Ovary (tissue), 9 donors: Measurements from ENCODE around the gene PRIMPOL. TPM values are rescaled to one million over a fixed set of nuclear protein-coding genes. Genes with fewer than 3 reads are reported as not detected.

ENCODE experiments used
- DNase-seq, 5 donors: peaks; one replicate each; pipeline ENCODE4 v3.0.0-alpha.2; 2019 to 2020
- H3K27ac ChIP-seq, 2 donors: fragments of 200-600 bp; one replicate each; pipeline versions ENCODE4 v1.5.1 to v1.8.0; 2019 to 2022
- H3K27me3 ChIP-seq: fragments of 200-600 bp; one replicate; pipeline ENCODE4 v1.8.0; 2022
- H3K36me3 ChIP-seq: fragments of 200-600 bp; sonication (generic); one replicate; pipeline ENCODE4 v1.5.1; 2019
- H3K4me1 ChIP-seq: one replicate; pipeline ENCODE4 v1.8.1; 2013; ENCODE audit warnings: mild to moderate bottlenecking, moderate library complexity; ENCODE audit not compliant: insufficient read depth
- H3K4me3 ChIP-seq: fragments of 200-600 bp; sonication (generic); one replicate; pipeline ENCODE4 v1.5.1; 2017
- H3K9me3 ChIP-seq, 2 donors: fragments of 200-600 bp in 1 of 2; sonication (generic) in 1 of 2; one replicate each; pipeline versions ENCODE4 v1.5.1 to v1.8.1; 2013 to 2019; ENCODE audit warnings: mild to moderate bottlenecking in 1 of 2, moderate library complexity in 1 of 2
- EP300 ChIP-seq: sonication (generic); formaldehyde crosslinking; IDR thresholded peaks from one replicate; pipeline ENCODE4 v1.6.1; 2017; ENCODE audit warnings: antibody characterized with exemption
- POLR2A ChIP-seq: fragments of 450-650 bp; IDR thresholded peaks from one replicate; pipeline ENCODE4 v1.6.1; 2017; ENCODE audit warnings: antibody characterized with exemption, mild to moderate bottlenecking, moderate library complexity
- WGBS, 3 donors: extraction: QIAGEN DNeasy Blood & Tissue Kit in 1 of 3; methylation state at CpG; one replicate each; pipeline versions ENCODE4 v1.1.5 to v1.1.7; 2013 to 2017; 5-methylcytosine and 5-hydroxymethylcytosine counted together
- intact Hi-C, 4 donors: fragments of 100-400 bp; cut with DNase I; formaldehyde crosslinking; loops; one replicate each; pipeline versions ENCODE4 v1.11.0 to v1.15.1; 2022 to 2023
- polyA plus RNA-seq, 2 donors: library from polyadenylated mRNA; stranded (reverse); fragments of 200-250 nt in 1 of 2; fragments of 350-450 nt in 1 of 2; fragmentation: Illumina TruSeq in 1 of 2; extraction: RNeasy Lipid Tissue Mini Kit (QIAGEN cat#74804) in 1 of 2; gene quantifications; one replicate each; pipeline ENCODE4 v1.2.3, GENCODE V29; 2013 to 2014
- total RNA-seq, 7 donors: library from RNA; depleted of rRNA in 2 of 7; stranded (reverse); fragments of >200 nt in 2 of 7; fragmentation: NEBNext Ultra II Directional in 3 of 7; extraction: Animal tissue kit (Norgen Biotek cat#: 25700) in 3 of 7; gene quantifications; one replicate each; pipeline versions ENCODE4 v1.1.0 to v1.2.4, GENCODE V29; 2016 to 2023
- TF ChIP-seq, protein P1 (sequence below), 3 donors: fragments of 450-650 bp in 2 of 3; fragments of 200-600 bp in 1 of 3; IDR thresholded peaks; one replicate each; pipeline versions ENCODE4 v1.5.1 to v1.8.0; 2016 to 2022; ENCODE audit warnings: antibody characterized with exemption in 3 of 3, mild to moderate bottlenecking in 1 of 3
- donor health status: DM: no; HTN: no; CAD: no; lungs with moderate emphysema.
- donor health status: DM: no; HTN: no; CAD: no.
- donor health status: Bipolar disorder and iron deficiency.
- donor health status: DM: yes; HTN: yes; CAD: no.
- donor health status: DM: no; HTN: no; CAD: no.
- donor health status: DM: yes; HTN: yes; CAD: no.

The PRIMPOL gene
- total and polyA plus RNA-seq, 9 donors, result 14.1 to 29.2 (median 17.6) TPM

DNA sequence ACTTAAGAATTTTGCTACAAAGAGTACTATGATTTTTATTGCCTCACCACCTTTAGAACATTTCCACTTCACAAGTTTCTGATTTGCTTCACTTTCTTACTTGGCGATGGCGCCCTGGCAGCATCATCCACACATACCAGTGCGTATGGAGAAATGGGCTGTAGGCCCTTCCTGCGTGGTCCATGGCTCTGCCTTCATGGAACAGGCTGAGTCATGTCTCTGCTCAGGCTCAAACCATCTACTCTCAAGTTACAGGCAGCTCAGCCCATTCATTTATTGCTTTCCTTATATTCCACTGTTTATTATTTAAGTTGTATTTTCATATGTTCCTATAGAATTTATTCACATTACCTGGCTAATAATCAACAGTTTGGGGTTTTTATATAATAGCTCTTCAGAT is 21.4 kb upstream of the PRIMPOL start:
- Histone ChIP-seq H3K27me3 (no peaks in the 10 kb centered on the region), H3K9me3 (no peaks in the 10 kb centered on the region), H3K27ac (no peak overlapping the region), H3K4me1 (no peaks in the 10 kb centered on the region), H3K4me3 (no peak overlapping the region), H3K36me3 (peaks cover 3% of the 10 kb centered on the region)
- TF ChIP-seq POLR2A (no peak), EP300 (no peak)
- TF ChIP-seq, protein P1, sequence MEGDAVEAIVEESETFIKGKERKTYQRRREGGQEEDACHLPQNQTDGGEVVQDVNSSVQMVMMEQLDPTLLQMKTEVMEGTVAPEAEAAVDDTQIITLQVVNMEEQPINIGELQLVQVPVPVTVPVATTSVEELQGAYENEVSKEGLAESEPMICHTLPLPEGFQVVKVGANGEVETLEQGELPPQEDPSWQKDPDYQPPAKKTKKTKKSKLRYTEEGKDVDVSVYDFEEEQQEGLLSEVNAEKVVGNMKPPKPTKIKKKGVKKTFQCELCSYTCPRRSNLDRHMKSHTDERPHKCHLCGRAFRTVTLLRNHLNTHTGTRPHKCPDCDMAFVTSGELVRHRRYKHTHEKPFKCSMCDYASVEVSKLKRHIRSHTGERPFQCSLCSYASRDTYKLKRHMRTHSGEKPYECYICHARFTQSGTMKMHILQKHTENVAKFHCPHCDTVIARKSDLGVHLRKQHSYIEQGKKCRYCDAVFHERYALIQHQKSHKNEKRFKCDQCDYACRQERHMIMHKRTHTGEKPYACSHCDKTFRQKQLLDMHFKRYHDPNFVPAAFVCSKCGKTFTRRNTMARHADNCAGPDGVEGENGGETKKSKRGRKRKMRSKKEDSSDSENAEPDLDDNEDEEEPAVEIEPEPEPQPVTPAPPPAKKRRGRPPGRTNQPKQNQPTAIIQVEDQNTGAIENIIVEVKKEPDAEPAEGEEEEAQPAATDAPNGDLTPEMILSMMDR (IDR thresholded peaks at IDR 0.05), result no peak
- 94 to 97% (median 96%) methylated on average over 4 of the region's 4 CpGs for WGBS, 3 donors
- DNase-seq, result no peak
- intact Hi-C loops, result no loop called here

DNA sequence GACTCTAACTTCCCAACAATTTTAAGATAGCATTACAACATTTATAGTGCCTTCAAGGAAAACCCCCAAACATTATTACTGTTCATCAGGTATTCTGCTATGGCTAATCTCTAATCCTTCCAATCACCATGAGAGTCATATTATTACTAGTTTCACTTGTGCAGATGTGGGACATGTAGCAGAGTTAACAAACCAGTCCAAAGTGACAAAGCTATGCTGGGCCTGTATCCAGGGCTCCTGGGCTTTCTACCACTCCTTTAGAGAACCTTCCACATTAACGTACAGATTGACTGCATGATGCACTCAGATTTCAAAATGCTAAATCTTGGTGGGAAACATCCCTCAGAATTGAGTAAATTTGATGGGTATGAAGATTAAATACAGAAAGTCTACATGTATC is 16.7 kb upstream of the PRIMPOL start:
- peaks cover 3% of the 10 kb centered on the region for H3K36me3 ChIP-seq
- H3K27ac ChIP-seq, result no peak overlapping the region
- 92 to 94% (median 94%) methylated on average over 1 of the region's 1 CpG for WGBS, 3 donors
- TF ChIP-seq EP300 (no peak), POLR2A (no peak)
- TF ChIP-seq, protein P1 (IDR thresholded peaks at IDR 0.05), result no peak
- no peak for DNase-seq
- no peak overlapping the region for H3K4me3 ChIP-seq
- H3K4me1 ChIP-seq, result peaks cover 2% of the 10 kb centered on the region
- H3K27me3 ChIP-seq, result no peaks in the 10 kb centered on the region
- no peaks in the 10 kb centered on the region for H3K9me3 ChIP-seq
- intact Hi-C loops, result no loop called here

DNA sequence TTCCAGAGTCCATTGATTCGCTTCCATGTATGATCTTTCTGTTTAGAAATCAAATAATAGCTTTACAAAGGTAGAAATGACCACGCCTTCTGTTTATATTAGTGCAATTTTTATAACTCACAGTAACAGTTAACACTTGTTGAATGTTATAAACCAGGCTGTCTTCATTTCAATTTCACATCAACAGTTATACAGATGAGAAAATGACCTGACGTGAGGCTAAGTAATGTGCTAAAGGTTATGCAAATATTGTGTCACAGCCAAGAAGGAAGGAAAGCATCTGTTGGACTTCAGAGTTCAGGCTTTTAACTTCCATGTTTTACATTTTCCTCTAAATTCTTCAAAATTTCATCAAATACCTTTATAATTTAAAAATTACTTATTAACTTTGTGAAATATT is 14.2 kb upstream of the PRIMPOL start:
- intact Hi-C loops, result no loop called here
- Histone ChIP-seq H3K27me3 (no peaks in the 10 kb centered on the region), H3K4me3 (no peak overlapping the region), H3K27ac (no peak overlapping the region), H3K36me3 (peaks cover under 1% of the 10 kb centered on the region), H3K9me3 (no peaks in the 10 kb centered on the region), H3K4me1 (peaks cover 3% of the 10 kb centered on the region)
- TF ChIP-seq, protein P1 (IDR thresholded peaks at IDR 0.05), result no peak
- TF ChIP-seq EP300 (no peak), POLR2A (no peak)
- DNase-seq, result no peak
- WGBS, 3 donors, result 74 to 76% (median 74%) methylated on average over 3 of the region's 3 CpGs

DNA sequence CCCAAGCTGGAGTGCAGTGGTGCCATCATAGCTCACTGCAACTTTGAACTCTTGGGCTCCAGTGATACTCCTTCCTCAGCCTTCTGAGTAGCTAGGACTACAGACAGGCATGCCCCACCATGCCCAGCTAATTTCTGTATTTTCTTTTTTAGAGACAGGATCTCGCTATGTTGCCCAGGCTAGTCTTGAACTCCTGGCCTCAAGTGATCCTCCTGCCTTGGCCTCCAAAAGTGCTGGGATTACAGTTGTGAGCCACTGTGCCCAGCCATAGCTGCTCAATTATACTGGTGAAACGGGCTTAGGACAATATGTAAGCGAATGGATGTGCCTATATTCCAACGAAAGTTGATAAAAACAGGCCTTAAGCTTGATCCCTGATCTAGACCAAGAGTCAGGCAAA is 13.4 kb upstream of the PRIMPOL start:
- Histone ChIP-seq H3K4me3 (no peak overlapping the region), H3K27ac (no peak overlapping the region), H3K4me1 (peaks cover 3% of the 10 kb centered on the region), H3K9me3 (no peaks in the 10 kb centered on the region), H3K36me3 (no peaks in the 10 kb centered on the region), H3K27me3 (no peaks in the 10 kb centered on the region)
- intact Hi-C loops, result no loop called here
- WGBS, 3 donors, result 95 to 98% (median 97%) methylated on average over 4 of the region's 4 CpGs
- no peak for DNase-seq
- no peak for TF ChIP-seq EP300

DNA sequence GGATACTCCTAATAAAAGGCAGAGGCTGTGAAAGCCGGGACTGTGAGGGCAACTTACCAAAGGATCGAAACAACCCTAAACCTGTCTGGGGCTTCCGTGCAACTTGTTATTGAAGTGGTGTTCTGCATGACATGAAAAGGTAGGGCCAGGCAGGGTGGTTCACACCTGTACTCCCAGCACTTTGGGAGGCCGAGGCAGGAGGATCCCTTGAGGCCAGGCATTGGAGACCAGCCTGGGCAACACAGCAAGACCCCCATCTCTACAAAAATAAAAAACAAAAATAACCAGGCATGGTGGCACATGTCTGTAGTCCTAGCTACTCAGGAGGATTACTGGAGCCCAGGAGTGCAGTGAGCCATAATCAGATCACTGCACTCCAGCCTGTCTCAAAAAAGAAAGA is 12.6 kb upstream of the PRIMPOL start:
- Histone ChIP-seq H3K27me3 (no peaks in the 10 kb centered on the region), H3K9me3 (no peaks in the 10 kb centered on the region), H3K36me3 (no peaks in the 10 kb centered on the region), H3K27ac (no peak overlapping the region), H3K4me1 (peaks cover 3% of the 10 kb centered on the region), H3K4me3 (no peak overlapping the region)
- intact Hi-C loops, result no loop called here
- 74 to 97% (median 84%) methylated on average over 4 of the region's 4 CpGs for WGBS, 3 donors
- TF ChIP-seq EP300, result no peak
- TF ChIP-seq, protein P1 (IDR thresholded peaks at IDR 0.05), result no peak
- TF ChIP-seq POLR2A, result no peak
- DNase-seq, result no peak
